IPS DF 4.7 (cell line): ENCODE results near the gene RFNG.

Source experiments
- DNase-seq: peaks from one replicate; pipeline ENCODE4 v3.0.0-alpha.2; 2013; ENCODE audit warnings: low spot score; ENCODE audit errors: extremely low read depth

RFNG gene

GRCh38 chr17:82014971-82015310 is 36.7 kb downstream of the RFNG start:
- DNase-seq, result no peak

DNA sequence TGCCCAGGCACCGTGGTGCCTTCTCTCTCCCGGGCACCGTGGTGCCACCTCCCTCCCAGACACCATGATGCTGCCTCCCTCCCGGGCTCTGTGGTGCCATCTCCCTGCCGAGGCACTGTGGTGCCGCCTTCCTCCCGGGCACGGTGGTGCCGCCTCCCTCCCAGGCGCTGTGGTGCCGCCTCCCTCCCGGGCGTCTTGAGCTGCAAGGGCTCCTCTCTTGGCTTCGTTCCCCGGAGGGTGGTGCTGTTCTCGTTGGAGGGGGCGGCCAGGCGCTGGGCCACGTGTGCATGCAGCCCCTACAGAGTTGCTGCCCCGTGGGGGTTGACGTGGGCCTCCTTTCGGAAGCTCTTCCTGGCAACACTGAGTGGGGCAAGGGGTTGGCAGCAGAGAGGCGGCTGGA is 37.2 kb downstream of the RFNG start:
- DNase-seq, result no peak

DNA sequence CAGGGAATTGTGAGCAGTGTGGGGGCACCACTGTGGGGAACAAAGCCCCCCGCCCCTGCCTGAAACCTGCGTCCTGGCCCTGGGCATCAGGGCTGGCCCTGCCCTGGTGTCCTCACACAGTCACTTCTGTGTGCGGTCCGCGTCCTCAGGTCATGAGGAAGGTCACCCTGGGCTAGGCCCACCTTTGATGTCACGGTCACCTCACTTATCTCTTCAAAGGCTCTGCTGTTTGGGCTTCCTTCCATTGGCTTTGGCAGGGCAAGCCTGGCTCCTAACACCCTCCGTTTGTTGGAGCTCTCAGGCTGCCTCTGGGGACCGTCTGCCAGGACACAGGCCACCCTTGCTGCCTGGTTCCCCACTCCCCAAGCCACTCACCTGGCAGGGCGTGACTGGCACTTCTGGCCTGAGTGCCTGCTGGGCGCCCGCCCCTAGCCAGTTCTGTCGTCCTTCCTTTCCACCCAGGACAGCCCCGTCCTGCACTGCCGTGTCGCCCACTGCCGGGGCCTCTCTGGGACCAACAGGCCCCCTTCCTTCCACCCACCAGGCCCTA is 37.8 kb downstream of the RFNG start:
- no peak for DNase-seq

DNA sequence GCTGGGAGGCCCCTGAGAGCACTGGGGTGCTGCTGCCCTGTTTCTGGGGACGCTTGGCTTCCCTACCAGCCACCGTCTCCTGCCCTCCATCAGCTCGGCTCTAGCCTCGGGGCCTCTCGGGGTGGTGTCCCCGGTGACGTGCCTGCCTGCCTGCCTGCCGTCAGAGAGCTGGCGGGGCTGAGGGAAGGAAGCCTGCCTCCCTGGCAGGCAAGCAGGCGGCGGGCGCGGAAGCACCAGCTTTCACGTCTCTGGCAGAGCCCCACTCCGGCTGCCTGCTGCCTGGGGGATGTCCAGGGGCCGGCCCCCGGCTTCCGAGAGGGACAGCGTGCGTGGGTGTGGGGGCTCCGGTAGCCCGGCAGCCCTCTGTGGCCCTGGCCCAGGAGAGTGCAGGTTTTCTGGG is 38.3 kb downstream of the RFNG start:
- no peak for DNase-seq

GRCh38 chr17:82012640-82013295 is 38.8 kb downstream of the RFNG start:
- no peak for DNase-seq

DNA sequence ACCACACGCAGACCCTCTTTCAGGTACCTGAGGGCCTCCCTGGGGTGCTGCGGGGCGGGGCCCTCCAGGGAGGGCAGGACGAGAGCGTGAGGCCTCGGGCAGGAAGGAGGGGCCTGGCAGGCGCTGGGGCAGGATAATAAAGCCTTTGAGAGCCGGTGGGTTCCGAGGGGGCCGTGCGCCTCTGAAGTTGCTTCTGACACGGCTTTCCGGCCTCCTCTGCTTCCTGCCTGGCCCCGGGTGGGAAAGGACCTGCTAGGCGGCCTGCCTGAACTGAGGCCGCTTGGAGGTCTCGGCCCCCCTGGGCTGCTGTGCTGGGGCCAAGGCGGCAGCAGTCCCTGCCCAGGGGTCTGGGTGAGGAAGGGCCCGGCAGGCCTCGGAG is 39.4 kb downstream of the RFNG start:
- no peak for DNase-seq

DNA sequence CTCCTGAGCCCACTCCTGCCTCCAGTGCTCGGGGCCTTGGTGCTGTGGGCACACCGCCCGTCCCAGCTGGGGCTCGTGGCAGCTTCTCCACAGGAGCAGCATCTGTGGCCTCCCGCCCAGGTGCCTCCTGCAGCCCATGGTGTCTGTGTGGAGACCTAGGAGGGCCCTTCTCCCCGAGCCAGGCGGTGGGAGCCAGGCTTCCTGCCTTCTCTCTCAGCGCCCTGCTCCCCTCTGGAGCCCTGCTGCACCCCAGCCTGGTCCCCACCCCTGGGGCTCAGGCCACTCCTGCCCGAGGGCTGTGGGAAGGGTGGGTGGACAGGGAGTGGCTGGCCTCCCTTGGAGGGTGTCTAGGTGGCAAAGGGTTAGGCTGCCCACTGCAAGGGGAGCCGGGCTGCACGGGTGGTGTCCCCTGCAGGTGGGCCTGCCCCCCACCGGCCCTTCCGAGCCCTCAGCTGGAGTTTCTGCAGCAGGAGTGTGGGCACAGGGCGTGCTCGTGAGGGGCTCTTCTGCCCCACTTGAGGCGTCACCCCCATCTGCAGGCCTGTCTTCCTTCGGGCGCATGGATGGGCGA is 39.9 kb downstream of the RFNG start:
- no peak for DNase-seq

DNA sequence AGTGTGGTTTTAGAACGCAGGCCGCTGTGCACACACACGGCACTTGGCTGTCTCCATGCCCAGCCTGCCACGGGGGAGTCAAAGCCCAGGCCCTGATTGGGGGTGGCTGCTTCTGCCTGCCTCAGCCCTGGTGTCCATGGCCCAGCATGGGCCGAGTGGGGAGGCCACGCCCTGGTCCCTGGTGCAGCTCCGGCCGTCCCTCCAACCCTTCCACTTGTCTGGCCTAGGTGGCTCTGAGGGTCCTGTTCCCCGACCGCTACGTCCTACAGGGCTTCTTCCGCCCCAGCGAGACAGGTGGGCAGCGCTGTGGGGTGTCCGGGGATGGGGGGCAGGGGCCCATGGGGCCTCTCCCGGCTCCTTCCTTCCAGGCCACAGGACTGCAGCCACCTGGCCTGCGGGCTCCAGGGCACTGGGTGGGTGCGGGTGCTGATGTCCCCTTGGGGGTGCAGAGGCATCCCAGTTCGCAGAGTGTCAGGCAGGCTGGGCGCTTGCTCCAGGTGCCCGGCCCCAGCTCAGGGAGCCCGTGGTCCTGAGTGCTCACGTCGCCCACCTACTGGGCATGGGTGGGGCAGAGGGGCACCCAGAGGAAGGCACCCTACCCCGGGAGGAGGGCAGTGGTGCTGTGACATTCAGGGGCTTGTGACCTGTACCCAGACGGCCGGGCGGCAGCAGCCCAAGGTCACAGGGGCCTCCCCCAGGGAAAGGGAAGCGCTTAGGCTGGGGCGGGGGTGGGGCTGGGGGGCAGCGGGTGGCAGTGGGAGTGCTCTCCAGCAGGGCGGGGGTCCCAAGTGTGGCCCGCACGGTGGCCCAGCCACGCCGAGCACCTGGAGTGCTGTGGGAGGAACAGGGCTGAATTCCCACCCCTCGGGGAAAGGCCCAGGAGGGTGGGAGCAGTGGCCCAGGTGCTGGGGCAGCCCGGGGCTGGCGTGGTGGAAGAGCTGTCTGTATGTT is 40.8 kb downstream of the RFNG start:
- no peak for DNase-seq

DNA sequence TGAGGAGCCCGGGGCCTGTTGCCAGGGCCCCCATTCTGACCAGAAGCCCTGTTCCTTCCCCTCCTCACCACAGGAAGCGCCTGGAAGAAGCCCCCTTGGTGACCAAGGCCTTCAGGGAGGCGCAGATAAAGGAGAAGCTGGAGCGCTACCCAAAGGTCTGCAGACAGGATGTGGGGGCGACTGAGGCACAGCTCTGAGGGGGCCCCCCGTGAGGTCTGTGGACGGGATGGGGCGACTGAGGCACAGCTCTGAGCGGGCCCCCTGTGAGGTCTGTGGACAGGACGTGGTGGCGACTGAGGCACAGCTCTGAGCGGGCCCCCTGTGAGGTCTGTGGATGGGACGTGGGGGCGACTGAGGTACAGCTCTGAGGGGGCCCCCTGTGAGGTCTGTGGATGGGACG is 42.2 kb downstream of the RFNG start:
- DNase-seq, result no peak

DNA sequence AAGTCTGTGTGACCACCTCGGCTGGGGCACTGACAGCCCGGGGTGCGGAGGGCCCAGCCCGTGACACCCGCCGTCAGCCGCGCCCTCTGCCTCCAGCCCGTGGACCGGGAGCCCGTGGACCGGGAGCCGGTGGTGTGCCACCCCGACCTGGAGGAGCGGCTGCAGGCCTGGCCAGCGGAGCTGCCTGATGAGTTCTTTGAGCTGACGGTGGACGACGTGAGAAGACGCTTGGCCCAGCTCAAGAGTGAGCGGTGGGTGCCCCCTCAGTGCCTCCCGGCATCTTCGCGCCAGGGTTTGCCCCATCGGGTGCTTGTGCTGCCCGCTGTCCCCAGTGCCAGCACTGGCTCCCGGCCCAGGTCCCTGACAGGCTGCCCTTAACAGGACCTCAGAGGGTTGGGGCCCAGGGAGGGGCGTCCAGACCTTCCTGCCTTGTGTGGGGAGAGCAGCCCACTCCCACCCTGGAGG is 42.6 kb downstream of the RFNG start:
- no peak for DNase-seq

- no peak for DNase-seq
Observed at GRCh38 chr17:82008258-82008940, 43.2 kb downstream of the RFNG start.

- no peak for DNase-seq
Observed at GRCh38 chr17:82007495-82008257, 43.9 kb downstream of the RFNG start.

DNA sequence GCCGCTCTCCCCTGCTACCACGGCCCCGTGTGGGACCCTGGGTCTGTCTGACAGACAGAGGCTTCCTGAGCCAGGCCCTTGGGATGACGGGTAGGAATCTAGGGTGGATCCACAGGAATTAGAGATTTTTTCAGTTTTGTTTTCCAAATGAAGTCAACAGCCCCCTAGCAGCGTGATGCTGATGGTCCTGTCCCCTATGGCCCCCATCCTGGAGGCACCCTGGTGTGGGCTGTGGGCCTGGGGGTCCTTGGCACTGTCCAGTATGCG is 44.5 kb downstream of the RFNG start:
- DNase-seq, result no peak

DNA sequence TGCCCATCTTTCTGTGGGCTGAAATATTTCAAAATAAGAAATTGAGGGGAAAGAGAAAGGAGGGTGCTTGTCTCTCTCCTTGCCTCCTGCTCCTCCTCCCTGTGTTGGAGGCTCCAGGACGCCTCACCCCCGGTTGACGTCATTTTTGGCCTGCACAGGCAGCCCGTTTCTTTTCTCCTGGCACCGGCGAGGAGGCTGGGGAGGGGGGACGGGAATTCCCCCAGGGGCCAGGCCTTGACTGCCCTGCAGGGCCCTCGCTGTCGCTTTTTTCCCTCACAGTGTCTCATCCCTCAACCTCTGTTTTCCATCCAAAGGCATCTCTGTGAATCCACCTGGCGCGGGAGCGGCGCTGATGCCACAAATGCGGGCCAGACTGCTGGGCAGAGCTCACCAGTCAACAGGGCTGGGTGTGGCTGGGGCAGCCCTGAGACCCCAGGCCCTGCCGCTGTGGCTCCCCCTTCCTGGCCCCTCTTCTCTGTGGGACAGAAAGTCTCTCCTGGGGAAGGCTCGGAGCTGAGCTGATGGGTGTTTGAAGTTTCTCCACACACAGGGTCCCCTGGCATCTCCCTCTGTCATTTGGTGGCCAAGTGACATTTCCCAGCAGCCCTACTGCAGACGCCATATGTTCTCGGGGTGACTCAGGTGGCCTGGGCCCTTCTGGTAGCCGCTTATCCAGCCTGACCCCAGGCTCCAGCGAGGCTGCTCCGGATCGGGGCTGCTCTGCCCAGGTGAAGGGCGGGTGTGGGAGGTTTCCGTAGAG is 45.0 kb downstream of the RFNG start:
- DNase-seq, result no peak

GRCh38 chr17:82005701-82006348 is 45.8 kb downstream of the RFNG start:
- no peak for DNase-seq

DNA sequence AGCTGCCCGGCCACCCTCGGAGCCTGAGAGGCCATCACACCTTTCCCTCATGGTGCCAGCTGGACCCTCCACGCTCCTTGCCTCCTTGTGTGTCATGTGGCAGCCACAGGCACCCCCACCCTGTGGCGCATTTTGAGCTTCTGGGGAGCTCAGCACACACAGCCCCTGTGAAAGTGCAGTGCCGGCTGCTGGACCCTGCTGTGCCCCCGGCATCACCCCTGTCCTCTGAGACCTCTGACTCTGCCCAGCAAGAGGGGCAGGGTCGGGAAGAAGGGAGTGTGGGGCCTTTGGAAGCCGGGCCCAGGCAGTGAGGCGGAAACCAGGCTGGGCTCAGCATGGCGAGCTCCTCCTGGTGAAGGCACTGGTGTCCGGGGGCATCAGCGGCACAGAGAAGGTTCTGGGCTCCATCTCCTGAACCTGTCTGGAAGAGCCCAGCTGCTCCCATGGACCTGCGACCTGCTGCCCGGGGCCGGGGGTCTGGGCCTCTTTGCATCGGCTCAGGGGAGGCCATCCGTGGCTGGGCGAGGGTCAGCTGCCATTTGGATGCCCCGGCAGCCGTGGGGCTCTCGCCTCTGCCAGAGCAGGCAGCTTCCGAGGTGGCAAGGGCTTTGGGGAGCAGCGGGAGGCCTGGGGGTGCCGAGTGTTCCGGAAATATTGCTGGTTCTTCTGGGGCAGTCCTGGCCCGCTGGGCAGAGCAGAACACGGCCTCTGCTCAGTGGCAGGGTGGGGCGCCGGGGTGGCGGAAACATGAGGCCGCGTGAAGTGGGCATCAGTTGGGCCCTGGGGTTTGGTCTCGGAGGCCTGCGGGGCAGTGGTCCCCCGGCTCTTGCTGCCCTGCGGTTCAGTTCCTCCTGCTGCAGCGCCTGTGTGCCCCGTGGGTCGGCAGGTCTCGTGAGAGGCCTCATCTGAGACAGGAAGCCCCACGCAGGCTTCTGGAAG is 46.8 kb downstream of the RFNG start:
- no peak for DNase-seq

DNA sequence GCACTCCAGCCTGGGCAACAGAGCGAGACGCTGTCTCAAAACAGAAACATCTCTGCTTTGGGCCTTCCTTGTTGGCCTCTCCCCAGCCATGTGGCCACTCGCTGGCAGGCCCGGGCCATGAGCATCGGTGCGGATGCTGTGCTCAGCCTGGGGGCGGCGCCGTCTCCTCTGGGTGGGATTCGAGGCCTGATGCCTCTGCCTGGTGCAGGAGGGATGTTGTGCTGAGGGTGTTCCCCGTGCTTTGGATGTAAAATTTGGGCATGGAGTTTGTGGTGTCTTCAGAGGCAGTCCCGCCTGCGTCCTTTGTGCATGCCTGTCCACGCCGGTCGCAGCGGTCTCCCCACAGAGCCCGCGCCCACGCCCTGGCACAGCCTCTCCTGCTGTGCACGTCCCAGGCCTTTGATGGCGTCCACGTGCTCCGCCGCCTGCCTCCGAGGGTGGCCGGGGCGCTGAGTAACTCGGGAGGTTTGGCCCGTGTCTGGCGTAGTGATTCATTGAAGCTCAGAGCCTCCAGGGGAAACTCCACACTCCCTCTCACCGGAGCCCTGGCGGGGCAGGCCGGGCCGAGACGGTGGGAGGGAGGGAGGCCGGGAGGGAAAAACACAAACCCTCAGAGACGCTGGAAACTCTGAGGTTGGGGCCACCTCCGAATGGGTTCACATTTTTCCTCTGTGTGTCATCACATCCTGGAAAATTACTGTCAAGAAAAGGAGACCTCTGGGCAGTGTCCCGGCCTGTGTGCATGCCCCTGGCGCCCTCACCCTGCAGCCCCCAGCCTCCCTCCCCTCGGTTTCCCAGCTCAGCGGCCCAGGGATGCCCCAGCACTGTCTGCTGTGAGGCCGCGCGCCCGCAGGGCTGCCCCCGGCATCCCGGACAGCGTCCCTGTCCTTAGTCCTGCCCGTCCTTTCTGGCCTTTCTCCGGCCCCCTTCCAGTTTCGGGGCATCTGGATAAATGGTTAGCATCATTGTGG is 47.9 kb downstream of the RFNG start:
- no peak for DNase-seq
